Cardiac muscle cell (in vitro differentiated cells and primary cell): ENCODE data around the gene MLLT1. TPM values are rescaled to one million over a fixed set of nuclear protein-coding genes. Genes with fewer than 3 reads are reported as not detected.
A peak's percentile ranks its signal among the peaks of the same experiment; 100 is the strongest.

Source experiments
- DNase-seq, 2 donors: peaks; one replicate each; pipeline versions ENCODE4 v3.0.0 to v3.0.0-alpha.2; 2010 to 2017; ENCODE audit warnings: low read depth in 1 of 2, low spot score in 1 of 2
- H3K27ac ChIP-seq: fragments of 200-600 bp; sonication (generic); 2 replicates; pipeline ENCODE4 v1.5.1; 2016
- H3K27me3 ChIP-seq: fragments of 200-600 bp; sonication (generic); 2 replicates; pipeline ENCODE4 v1.6.0; 2016; ENCODE audit warnings: control low read depth
- H3K36me3 ChIP-seq: fragments of 200-600 bp; sonication (generic); 2 replicates; pipeline ENCODE4 v1.5.1; 2016; ENCODE audit warnings: control low read depth
- H3K4me1 ChIP-seq: fragments of 200-600 bp; sonication (generic); 2 replicates; pipeline ENCODE4 v1.8.1; 2017; ENCODE audit warnings: low read depth, mild to moderate bottlenecking, mixed run types
- H3K4me3 ChIP-seq: fragments of 200-600 bp; sonication (generic); 2 replicates; pipeline ENCODE4 v1.5.1; 2016; ENCODE audit warnings: mild to moderate bottlenecking
- H3K9me3 ChIP-seq: fragments of 200-600 bp; sonication (generic); 2 replicates; pipeline ENCODE4 v1.5.1; 2017; ENCODE audit warnings: low read depth, mild to moderate bottlenecking, control low read depth
- polyA plus RNA-seq: library from polyadenylated mRNA; unstranded; fragments of >200 nt; fragmentation: Nextera tagmentation; extraction: Ambion mirVana; gene quantifications from 2 replicates; pipeline ENCODE4 v1.2.1, GENCODE V29; 2016
- total RNA-seq: library from RNA; depleted of rRNA; stranded (reverse); fragments of >200 nt; gene quantifications from 2 replicates; pipeline ENCODE4 v1.2.3, GENCODE V29; 2016
- TF ChIP-seq, protein P1 (sequence below): IDR thresholded peaks from 2 replicates; pipeline ENCODE4 v1.5.1; 2012; ENCODE audit warnings: low read depth, mild to moderate bottlenecking, low read length

MLLT1 gene
- total and polyA plus RNA-seq, 2 experiments from 2014 or later: 31.1 to 46.9 TPM

DNA sequence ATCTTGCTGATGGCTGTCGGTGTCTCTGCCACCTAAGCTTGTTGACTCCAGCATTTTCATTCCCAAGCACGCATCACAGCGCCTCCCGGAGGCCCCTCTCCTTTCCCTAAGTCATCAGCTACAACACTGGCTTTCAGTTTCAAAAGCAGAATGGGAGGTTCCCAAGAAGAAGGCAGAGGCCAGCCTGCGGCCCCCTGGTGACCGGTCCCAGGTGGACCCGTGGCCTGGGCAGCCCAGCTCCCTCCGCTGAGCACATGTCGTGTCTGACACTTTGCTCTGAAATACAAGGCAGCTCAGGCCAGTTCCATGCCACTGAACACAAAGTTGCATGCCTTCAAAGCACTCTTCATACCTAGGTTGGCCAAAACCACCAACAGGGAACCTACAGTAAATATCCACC is 8.5 kb downstream of the MLLT1 start:
- DNase-seq: peak in 1 of 2 donors; percentile 49
- TF ChIP-seq, protein P1, sequence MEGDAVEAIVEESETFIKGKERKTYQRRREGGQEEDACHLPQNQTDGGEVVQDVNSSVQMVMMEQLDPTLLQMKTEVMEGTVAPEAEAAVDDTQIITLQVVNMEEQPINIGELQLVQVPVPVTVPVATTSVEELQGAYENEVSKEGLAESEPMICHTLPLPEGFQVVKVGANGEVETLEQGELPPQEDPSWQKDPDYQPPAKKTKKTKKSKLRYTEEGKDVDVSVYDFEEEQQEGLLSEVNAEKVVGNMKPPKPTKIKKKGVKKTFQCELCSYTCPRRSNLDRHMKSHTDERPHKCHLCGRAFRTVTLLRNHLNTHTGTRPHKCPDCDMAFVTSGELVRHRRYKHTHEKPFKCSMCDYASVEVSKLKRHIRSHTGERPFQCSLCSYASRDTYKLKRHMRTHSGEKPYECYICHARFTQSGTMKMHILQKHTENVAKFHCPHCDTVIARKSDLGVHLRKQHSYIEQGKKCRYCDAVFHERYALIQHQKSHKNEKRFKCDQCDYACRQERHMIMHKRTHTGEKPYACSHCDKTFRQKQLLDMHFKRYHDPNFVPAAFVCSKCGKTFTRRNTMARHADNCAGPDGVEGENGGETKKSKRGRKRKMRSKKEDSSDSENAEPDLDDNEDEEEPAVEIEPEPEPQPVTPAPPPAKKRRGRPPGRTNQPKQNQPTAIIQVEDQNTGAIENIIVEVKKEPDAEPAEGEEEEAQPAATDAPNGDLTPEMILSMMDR: peak; percentile 53
- Histone ChIP-seq H3K27me3 (no peaks in the 10 kb centered on the region), H3K27ac (peak overlapping the region; percentile 91), H3K9me3 (no peaks in the 10 kb centered on the region), H3K4me1 (peaks cover 83% of the 10 kb centered on the region), H3K4me3 (peak overlapping the region; percentile 2), H3K36me3 (peaks cover 7% of the 10 kb centered on the region)

DNA sequence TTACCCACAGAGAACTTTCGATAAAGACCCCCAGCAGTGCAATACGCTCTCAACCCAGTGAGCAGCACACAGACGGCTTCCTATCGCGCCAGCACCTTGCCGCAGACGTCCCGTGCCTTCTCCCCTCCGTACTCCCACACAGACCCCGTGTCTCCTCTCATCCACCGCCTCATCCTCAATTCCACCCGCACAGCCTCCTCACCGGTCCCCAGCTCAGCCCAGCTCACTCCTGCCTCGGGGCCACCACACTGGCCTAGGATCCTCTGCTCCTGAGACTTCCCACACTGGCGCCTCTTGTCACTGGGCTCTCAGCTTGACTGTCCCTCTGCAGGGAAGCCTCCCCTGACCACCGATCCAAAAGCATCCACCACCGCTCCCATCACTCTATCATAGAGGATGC is 9.0 kb downstream of the MLLT1 start:
- DNase-seq: no peak
- peaks cover 79% of the 10 kb centered on the region for H3K4me1 ChIP-seq

DNA sequence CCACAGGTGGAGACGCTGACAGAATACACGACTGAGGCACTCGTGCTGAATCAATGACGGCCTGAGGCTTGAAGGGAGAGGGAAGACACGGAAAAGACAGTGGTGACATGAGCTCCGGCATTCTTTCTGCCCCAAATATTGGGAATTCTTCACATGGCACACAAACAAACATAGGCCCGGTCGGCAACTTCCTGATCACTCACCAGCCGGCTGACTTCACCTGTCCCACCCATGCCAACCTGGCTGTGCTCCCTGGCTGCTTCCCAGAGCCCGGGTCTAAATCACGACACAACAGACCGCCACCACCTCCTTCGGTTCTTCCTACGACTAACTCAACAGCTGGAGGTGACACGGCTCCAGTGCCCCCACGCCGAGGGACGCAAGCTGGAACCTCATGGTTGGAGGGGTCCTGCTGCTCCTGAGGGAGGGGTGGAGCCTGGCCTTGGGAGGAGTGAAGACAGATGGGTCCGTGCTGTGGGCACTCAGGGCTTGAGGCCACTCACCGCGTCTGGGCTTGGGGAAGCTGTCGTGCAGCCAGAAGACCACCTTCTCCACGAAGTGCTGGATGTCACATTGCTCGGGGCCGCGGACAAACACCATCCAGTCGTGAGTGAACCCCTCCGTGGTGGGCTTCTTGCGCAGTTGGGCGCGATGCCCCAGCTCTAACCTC is 9.6 kb downstream of the MLLT1 start:
- H3K9me3 ChIP-seq: no peaks in the 10 kb centered on the region
- H3K36me3 ChIP-seq: peaks cover 7% of the 10 kb centered on the region
- peak overlapping the region; percentile 91 for H3K27ac ChIP-seq
- TF ChIP-seq, protein P1: no peak
- no peaks in the 10 kb centered on the region for H3K27me3 ChIP-seq
- no peak for DNase-seq
- H3K4me1 ChIP-seq: peaks cover 73% of the 10 kb centered on the region
- H3K4me3 ChIP-seq: no peak overlapping the region

More for the DNA sequence above, 9.0 kb downstream of the MLLT1 start:
- Histone ChIP-seq H3K9me3 (no peaks in the 10 kb centered on the region), H3K27me3 (no peaks in the 10 kb centered on the region), H3K36me3 (peaks cover 7% of the 10 kb centered on the region), H3K4me3 (peak overlapping the region; percentile 2), H3K27ac (peak overlapping the region; percentile 91)
- TF ChIP-seq, protein P1: no peak

DNA sequence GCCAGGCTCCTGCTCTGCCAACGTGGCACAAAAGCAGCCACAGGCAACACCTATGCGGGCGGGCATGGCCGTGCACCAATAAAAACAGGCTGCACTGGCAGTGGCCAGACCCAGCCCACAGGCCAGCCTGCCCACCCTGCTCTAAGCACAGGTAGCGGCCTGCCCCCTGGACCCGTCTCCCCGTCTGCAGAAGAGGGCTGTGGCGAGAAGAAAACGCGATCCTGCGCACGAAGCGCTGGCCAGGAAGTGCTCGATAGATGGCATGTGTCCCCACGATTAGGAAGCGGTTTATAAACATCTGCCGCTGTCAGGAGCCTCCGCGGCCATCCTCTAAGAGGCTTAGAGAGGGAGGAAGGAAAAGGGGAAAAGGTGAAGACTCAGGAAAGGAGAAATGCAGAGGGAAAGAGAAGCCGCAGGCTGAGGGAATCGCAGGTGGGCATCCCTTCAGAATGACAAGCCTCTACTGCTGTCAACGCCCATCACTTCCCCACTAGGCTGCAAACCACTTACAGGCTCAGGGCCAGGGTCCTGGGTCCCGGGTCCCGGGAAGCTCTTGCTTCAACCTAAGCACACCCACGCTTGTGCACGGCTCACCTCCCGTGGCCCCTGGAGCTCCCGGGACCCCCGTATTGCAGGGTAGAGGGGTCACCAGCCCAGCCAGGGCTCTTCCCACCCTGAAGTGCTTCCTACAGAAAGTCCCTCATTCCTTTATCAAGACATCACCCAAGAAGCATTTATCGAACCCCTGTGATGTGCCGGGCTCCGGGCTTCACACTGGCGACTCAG is 10.5 kb downstream of the MLLT1 start:
- H3K4me1 ChIP-seq: peaks cover 67% of the 10 kb centered on the region
- no peak overlapping the region for H3K27ac ChIP-seq
- TF ChIP-seq, protein P1: no peak
- no peaks in the 10 kb centered on the region for H3K9me3 ChIP-seq
- no peak overlapping the region for H3K4me3 ChIP-seq
- no peak for DNase-seq
- no peaks in the 10 kb centered on the region for H3K27me3 ChIP-seq
- peaks cover 7% of the 10 kb centered on the region for H3K36me3 ChIP-seq

DNA sequence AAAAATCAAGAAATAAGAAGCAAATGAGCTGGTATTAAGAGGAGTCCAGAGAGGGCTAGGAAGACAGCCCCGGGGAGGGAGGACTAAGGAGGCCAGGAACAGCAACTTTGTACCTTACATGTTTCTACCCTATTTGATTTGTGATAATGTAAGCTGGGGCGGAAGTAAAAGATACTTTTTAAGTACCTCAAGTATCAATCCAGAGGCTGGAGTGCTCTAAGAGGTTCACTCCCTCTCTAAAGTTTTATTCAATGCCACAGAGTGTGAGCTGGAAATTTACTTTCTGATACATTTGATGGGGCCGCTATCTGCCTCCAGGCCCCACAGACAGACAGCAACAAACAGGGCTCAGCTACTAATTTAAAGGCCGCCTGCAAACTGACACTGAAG is 11.4 kb downstream of the MLLT1 start:
- no peak for DNase-seq
- H3K4me1 ChIP-seq: peaks cover 67% of the 10 kb centered on the region
- TF ChIP-seq, protein P1: no peak
- peaks cover 7% of the 10 kb centered on the region for H3K36me3 ChIP-seq
- no peaks in the 10 kb centered on the region for H3K9me3 ChIP-seq
- H3K4me3 ChIP-seq: no peak overlapping the region
- H3K27ac ChIP-seq: no peak overlapping the region
- H3K27me3 ChIP-seq: no peaks in the 10 kb centered on the region
